H7 (cell line): ENCODE measurements around the gene PDCD10. TPM values are rescaled to one million over a fixed set of nuclear protein-coding genes. Genes with fewer than 3 reads are reported as not detected.
A peak's percentile ranks its signal among the peaks of the same experiment; 100 is the strongest.

Experiments
- DNase-seq: peaks from one replicate; pipeline ENCODE4 v3.0.0; 2012
- H3K27me3 ChIP-seq: 2 replicates; pipeline ENCODE4 v1.6.0; 2011; ENCODE audit warnings: mild to moderate bottlenecking, low read length; ENCODE audit not compliant: control insufficient read depth, insufficient read depth
- H3K36me3 ChIP-seq: replicated peaks from 2 replicates; pipeline ENCODE4 v1.5.1; 2011; ENCODE audit warnings: low read length; ENCODE audit not compliant: control insufficient read depth, insufficient read depth
- H3K4me3 ChIP-seq: 2 replicates; pipeline ENCODE4 v1.5.1; 2011; ENCODE audit warnings: low read depth, mild to moderate bottlenecking, control low read depth, low read length, moderate library complexity; ENCODE audit not compliant: insufficient read depth
- total RNA-seq: library from RNA; depleted of rRNA; stranded (reverse); fragments of >200 nt; shearing (Covaris generic); gene quantifications from 2 replicates; pipeline ENCODE4 v1.2.3, GENCODE V29; 2014

The PDCD10 gene
- total RNA-seq, 1 experiment from 2014 or later = 53.3 TPM

DNA sequence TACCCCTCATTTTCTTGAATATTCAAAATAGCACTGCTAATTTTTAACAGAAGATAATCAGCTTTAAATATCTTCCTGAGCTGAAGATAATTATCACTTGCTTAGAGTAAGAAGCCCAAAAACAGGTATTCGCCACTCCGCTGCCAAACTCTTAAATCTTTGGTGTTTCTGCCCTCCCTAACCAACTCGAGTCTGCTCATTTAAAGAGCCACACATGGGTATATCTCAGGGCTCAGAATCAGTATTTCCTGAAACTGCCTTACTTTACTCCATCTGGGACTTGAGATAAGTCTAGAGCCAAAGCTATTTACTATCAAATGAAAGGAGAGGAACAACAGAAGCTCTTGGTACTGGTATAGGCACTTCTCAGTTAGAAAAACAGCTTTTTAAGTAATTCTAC lies 10.8 kb downstream of the PDCD10 start:
- DNase-seq = no peak
- H3K27me3 ChIP-seq = no peaks in the 10 kb centered on the region
- no peak overlapping the region for H3K4me3 ChIP-seq
- no peaks in the 10 kb centered on the region for H3K36me3 ChIP-seq

- Histone ChIP-seq H3K27me3 (no peaks in the 10 kb centered on the region), H3K4me3 (no peak overlapping the region), H3K36me3 (peaks cover 5% of the 10 kb centered on the region)
- peak; percentile 1 for DNase-seq
These were observed 11.6 kb downstream of the PDCD10 start for GRCh38 chr3:167723025-167723512.

DNA sequence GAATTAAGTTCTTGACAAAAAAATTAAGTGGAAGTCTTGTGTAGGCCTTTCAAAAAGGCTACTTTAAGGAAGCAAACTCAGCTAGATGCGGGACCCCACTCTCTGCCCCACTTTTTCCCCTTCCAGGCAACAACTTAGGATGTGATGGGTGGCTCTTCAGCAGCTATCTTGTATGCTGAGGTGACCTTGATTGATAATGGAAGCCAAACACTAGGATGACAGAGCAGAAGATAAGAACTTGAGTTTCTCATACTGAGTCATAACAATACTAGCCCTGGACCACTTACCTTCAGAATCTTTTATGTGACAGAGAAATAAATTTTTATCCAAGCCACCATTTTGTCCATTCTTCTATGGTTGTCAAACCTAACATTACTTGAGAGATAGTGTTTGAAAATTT lies 16.1 kb downstream of the PDCD10 start:
- DNase-seq = no peak
- no peaks in the 10 kb centered on the region for H3K27me3 ChIP-seq
- H3K4me3 ChIP-seq = no peak overlapping the region
- H3K36me3 ChIP-seq = peaks cover 5% of the 10 kb centered on the region

- Histone ChIP-seq H3K4me3 (no peak overlapping the region), H3K36me3 (peaks cover 5% of the 10 kb centered on the region), H3K27me3 (no peaks in the 10 kb centered on the region)
- DNase-seq = no peak
These were observed 17.8 kb downstream of the PDCD10 start for GRCh38 chr3:167716920-167717319.

GRCh38 chr3:167714871-167715270 lies 19.8 kb downstream of the PDCD10 start:
- Histone ChIP-seq H3K4me3 (no peak overlapping the region), H3K36me3 (peaks cover 6% of the 10 kb centered on the region), H3K27me3 (no peaks in the 10 kb centered on the region)
- no peak for DNase-seq

DNA sequence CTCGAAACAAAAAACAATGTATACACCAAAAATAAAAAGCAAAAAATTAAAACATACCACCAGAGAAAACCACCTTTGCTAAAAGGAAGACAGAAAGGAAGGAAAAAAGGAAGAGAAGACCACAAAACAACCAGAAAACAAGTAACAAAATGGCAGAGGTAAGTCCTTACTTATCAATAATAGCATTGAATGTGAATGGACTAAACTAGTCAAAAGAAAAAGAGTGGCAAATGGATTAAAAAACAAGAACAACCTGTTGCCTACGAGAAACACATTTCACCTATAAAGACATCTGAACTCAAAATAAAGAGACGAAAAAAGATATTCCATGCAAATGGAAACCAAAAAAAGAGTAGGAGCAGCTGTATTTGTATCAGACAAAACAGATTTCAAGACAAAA lies 22.2 kb downstream of the PDCD10 start:
- Histone ChIP-seq H3K4me3 (no peak overlapping the region), H3K36me3 (peaks cover 5% of the 10 kb centered on the region), H3K27me3 (no peaks in the 10 kb centered on the region)
- DNase-seq = no peak

GRCh38 chr3:167711439-167711838 lies 23.3 kb downstream of the PDCD10 start:
- H3K36me3 ChIP-seq = peaks cover 5% of the 10 kb centered on the region
- no peak overlapping the region for H3K4me3 ChIP-seq
- no peak for DNase-seq
- no peaks in the 10 kb centered on the region for H3K27me3 ChIP-seq

DNA sequence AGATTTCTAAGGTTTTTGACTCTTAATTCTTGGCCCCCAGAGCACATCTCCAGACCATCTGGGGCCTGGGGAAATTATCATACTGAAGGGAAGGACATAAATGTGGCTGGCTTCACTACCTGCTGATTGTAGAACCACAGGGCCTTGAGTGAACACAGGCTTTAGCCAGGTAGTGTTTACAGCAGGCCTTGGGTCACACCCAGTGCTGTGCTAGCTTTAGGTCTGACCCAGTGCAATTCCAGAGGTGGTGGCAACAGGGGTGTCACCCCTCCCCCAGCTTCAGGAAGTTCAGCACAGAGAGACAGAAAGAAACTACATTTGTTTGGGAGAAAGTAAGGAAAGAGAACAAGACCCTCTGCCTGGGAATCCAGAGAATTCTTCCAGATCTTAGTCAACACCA lies 24.1 kb downstream of the PDCD10 start:
- Histone ChIP-seq H3K36me3 (peaks cover 5% of the 10 kb centered on the region), H3K4me3 (no peak overlapping the region), H3K27me3 (no peaks in the 10 kb centered on the region)
- DNase-seq = no peak

- H3K36me3 ChIP-seq = peaks cover 5% of the 10 kb centered on the region
- DNase-seq = no peak
- H3K27me3 ChIP-seq = no peaks in the 10 kb centered on the region
- H3K4me3 ChIP-seq = no peak overlapping the region
These were observed 25.0 kb downstream of the PDCD10 start for GRCh38 chr3:167709690-167710089.

GRCh38 chr3:167705840-167706239 lies 28.9 kb downstream of the PDCD10 start:
- H3K36me3 ChIP-seq = peaks cover 7% of the 10 kb centered on the region
- H3K4me3 ChIP-seq = no peak overlapping the region
- no peaks in the 10 kb centered on the region for H3K27me3 ChIP-seq
- DNase-seq = no peak

DNA sequence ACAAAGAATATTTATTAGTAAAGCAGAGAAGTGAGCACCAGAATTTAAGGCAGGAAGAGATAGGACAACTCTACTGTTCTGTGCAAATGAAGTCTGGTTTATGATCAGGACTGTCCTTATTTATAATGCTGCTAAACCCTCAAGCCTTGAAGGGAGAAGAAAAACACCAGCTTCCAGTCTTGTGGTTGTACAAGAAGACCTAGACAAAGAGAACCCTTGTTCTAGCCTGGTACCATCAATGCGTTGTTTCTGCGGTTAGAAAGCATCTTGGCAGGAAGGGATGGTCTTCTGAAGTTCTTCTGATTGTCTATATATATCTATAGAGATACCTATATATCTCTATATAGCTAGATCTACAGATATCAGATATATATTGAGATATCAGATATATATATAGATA lies 33.8 kb downstream of the PDCD10 start:
- peaks cover 2% of the 10 kb centered on the region for H3K36me3 ChIP-seq
- no peak overlapping the region for H3K4me3 ChIP-seq
- no peak for DNase-seq
- no peaks in the 10 kb centered on the region for H3K27me3 ChIP-seq

DNA sequence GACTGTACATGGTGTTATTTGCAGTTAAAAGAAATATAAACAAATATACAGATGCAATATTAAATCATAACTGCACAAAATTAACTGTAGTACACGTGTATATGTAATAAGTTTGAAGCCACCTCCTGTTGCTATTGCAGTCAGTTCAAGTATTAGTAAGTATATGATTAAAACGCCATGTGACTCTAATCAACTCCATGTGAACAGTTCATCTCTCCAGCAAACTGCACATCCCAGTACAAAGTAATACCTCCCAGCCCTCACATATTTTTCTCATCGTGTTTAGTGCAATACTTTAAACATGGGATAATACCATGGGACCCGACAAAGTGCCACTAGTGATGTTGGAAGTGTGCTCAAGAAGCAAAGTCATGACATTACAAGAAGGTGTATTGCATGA lies 34.6 kb downstream of the PDCD10 start:
- Histone ChIP-seq H3K4me3 (no peak overlapping the region), H3K36me3 (peaks cover 2% of the 10 kb centered on the region), H3K27me3 (no peaks in the 10 kb centered on the region)
- no peak for DNase-seq

DNA sequence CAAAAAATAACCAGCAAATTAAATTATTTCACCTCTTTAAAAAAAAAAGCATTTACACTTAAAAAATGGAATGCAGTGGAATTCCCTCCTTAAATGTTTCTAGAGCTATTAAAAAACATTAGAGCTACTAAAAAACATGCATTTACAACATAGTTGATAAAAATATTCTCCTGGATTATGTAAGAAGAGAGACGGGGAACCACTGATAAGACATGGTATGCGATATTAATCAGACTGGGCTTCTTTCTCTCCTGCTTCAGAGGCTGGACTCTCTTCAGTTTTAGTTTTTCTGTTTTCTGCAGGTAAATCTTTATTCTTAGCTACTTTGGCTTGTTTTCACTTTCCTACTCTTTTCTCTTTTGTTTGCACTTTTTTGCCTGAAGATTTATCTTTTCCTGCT lies 40.6 kb downstream of the PDCD10 start:
- no peak overlapping the region for H3K4me3 ChIP-seq
- H3K27me3 ChIP-seq = no peaks in the 10 kb centered on the region
- no peak for DNase-seq
- no peaks in the 10 kb centered on the region; the same call in 1 of the 2 replicates for H3K36me3 ChIP-seq

GRCh38 chr3:167691366-167691765 lies 43.3 kb downstream of the PDCD10 start:
- Histone ChIP-seq H3K27me3 (no peaks in the 10 kb centered on the region), H3K4me3 (no peak overlapping the region), H3K36me3 (no peaks in the 10 kb centered on the region; the same call in none of the 2 replicates)
- DNase-seq = no peak

DNA sequence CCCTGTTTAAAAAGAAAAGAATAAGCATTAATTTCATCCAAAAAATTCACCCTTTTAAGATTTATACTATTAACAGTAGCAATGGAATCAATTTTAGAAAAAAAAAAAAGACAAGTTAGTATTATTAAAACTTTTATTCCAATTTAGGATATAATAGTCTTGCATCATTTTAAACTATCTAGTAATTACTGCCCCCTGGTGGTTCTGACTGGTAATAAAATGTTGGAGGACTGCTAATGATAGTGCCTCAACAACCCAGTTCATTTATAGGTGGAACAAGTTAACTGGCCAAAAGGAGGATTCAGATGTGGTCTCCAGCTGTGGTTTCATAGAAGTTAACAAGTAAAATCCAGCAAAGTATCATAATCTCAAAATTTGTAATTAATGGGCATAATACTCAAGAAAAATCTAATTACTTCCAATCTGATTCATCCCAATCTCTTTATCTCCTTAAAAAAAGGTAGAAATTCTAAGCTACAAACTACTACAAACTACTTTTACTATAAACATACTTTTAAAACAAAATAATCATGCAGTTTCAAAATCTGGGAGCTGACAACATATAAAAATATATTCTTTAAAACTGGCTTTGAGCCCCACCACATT lies 50.2 kb downstream of the PDCD10 start:
- Histone ChIP-seq H3K4me3 (no peak overlapping the region), H3K27me3 (no peaks in the 10 kb centered on the region), H3K36me3 (no peaks in the 10 kb centered on the region; the same call in none of the 2 replicates)
- peak; percentile 26 for DNase-seq

DNA sequence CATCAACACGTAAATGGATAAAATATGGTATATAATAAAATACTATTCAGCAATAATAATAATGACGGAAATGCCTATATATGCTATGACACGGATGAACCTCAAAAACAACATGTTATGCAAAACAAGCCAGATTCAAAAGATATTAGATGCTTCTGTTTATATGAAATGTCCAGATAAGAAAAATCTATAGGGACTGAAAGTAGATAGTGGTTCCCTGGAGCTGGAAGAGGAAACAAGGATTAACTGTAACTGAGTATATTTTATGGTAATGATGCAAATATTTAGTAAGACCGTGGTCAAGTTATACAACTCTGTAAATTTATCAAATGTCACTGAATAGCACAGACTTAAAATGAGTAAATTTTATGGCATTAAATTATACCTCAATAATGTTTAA lies 55.2 kb downstream of the PDCD10 start:
- H3K36me3 ChIP-seq = no peaks in the 10 kb centered on the region; the same call in 1 of the 2 replicates
- H3K4me3 ChIP-seq = no peak overlapping the region

More for the DNA sequence above, 55.2 kb downstream of the PDCD10 start:
- H3K27me3 ChIP-seq = no peaks in the 10 kb centered on the region
- DNase-seq = no peak
